Measurements from ENCODE around the gene GABBR1. TPM values are rescaled to one million over a fixed set of nuclear protein-coding genes. Genes with fewer than 3 reads are reported as not detected.
A peak's percentile ranks its signal among the peaks of the same experiment; 100 is the strongest.
"Not testable (repeated sequence)": the region's sequence is repeated elsewhere in the genome, so short reads cannot be mapped to it uniquely, and the experiment has no call there.

The GABBR1 gene
- polyA plus RNA-seq (ENCODE audit: low read depth in 6 of 6): 10 to 100 TPM in 1 of 6 donors, 1 to 10 TPM in 4, not detected in 1; 4.1 to 11.3 (median 4.6) TPM

DNA sequence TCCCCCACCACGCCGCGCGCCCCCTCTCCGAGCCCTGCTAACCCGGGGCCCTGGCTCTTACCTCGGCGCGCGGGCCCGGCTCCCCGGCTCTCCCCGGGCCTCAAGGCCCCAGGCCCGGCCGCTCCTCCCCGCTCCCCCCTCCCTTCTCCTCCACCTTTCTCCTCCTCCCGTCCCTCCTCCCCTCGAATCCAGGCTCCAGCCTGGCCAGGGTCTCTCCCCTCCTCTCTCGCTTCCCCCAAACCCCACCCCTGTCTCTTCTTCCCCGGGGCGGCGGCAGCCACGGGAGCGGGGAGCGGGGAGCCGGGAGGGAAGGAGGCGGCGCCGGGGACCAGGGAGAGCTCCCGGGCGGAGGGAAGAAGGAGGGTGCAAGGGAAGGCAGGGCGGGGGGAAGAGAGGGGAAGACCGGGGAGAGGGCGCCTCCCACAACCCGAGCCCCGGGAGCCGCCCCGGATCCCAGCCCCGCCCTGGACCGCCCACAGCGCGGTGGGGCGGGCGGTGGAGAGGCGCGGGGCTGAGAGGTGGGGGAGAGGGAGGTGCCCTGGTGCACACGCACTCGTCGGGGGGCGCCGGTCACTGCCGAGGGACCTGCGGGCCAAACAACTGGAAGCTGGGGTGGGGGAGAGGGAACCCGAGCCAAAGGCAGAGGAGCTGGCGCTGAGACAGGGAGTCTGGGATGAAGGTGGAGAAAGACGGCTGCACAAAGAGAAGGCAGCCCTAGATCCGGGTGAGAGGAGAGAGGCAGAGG is at the start of gene GABBR1:
Gene GABBR1, minus strand, starts transcription at position 395 of the 745 bp plus-strand sequence. CDS start 798 bp downstream, outside the sequence.
- peaks cover 64 to 77% (median 69%) of the 10 kb centered on the region in 3 donors for H3K4me1 Mint-ChIP-seq
- DNase-seq: peak; percentile 73
- no peaks in the 10 kb centered on the region for H3K27me3 Mint-ChIP-seq
- peak within 1 kb of the TSS; percentile 88 to 99 (median 96) for H3K27ac Mint-ChIP-seq
- ATAC-seq (ENCODE audit: low read depth in 2 of 2): peak; percentile 71 to 73
- H3K9me3 Mint-ChIP-seq: no peaks in the 10 kb centered on the region
- H3K36me3 Mint-ChIP-seq: peaks cover 0 to 4% of the 10 kb centered on the region in 2 donors
- peak within 1 kb of the TSS; percentile 88 to 100 (median 98) for H3K4me3 Mint-ChIP-seq

DNA sequence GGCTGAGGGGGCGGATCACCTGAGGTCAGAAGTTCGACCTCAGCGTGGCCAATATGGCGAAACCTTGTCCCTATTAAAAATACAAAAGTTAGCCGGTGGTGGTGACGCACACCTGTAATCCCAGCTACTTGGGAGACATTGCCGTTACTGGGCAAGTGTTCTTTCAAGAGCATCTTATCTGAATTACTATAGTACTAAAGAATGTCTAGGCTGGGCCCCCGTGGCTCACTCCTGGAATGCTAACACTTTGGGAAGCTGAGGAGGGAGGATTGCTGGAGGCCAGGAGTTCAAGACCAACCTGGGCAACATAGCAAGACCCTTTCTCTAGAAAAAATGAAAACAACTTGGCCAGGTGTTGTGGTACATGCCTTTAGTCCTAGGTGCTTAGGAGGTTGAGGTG is 48.8 kb upstream of the GABBR1 start:
- ATAC-seq (ENCODE audit: low read depth in 2 of 2): no peak
- peak overlapping the region in 1 of 8 donors; percentile 22 for H3K4me3 Mint-ChIP-seq
- no peak overlapping the region for H3K27ac Mint-ChIP-seq
- H3K27me3 Mint-ChIP-seq: peaks cover 0 to 22% (median 14%) of the 10 kb centered on the region in 3 donors
- H3K4me1 Mint-ChIP-seq: peaks cover 0 to 4% (median 2%) of the 10 kb centered on the region in 3 donors
- peaks cover 0 to 3% (median 0%) of the 10 kb centered on the region in 7 donors for H3K9me3 Mint-ChIP-seq
- H3K36me3 Mint-ChIP-seq: no peaks in the 10 kb centered on the region
- no peak for DNase-seq

DNA sequence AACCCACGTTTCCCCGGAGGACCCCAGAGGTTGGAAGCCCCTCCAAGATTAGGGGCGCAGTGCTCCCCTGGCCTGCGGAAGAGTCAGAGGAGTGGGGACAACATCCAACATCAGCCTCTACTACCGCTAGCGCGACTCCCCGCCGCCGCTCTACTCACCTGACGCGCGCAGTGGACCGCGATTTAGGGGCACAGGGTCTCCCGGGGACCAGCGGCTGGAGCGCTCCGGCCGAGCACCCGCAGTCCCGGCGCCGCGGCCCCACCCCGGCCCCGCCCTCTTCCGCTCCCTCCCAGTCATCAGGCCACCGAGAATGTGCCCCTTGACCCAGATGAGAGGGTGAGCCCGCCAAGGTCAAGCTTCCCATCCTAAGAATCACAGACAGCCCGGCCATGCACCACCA is 47.9 kb upstream of the GABBR1 start, which contains the start of gene ZFP57:
Gene ZFP57, minus strand, starts transcription at position 249 of the 400 bp plus-strand sequence. CDS start 4,149 bp downstream, outside the sequence.
- H3K4me1 Mint-ChIP-seq: peaks cover 0 to 4% (median 2%) of the 10 kb centered on the region in 3 donors
- ATAC-seq (ENCODE audit: low read depth in 2 of 2): peak in 1 of 2 donors; percentile 23
- peaks cover 0 to 3% (median 0%) of the 10 kb centered on the region in 7 donors for H3K9me3 Mint-ChIP-seq
- no peak for DNase-seq
- H3K27ac Mint-ChIP-seq: peak within 1 kb of the TSS in 2 of 6 donors; percentile 11 to 85
- no peaks in the 10 kb centered on the region for H3K36me3 Mint-ChIP-seq
- H3K27me3 Mint-ChIP-seq: peaks cover 0 to 22% (median 18%) of the 10 kb centered on the region in 3 donors
- H3K4me3 Mint-ChIP-seq: peak within 1 kb of the TSS in 4 of 8 donors; percentile 72 to 91 (median 80)

- no peak for DNase-seq
- Mint-ChIP-seq H3K27me3 (peaks cover 0 to 18% (median 18%) of the 10 kb centered on the region in 3 donors), H3K36me3 (no peaks in the 10 kb centered on the region), H3K4me1 (peaks cover 0 to 4% (median 2%) of the 10 kb centered on the region in 3 donors), H3K9me3 (peaks cover 0 to 2% (median 0%) of the 10 kb centered on the region in 7 donors), H3K27ac (peak overlapping the region in 1 of 6 donors; percentile 11), H3K4me3 (peak overlapping the region in 4 of 8 donors; percentile 70 to 91 (median 79))
- ATAC-seq (ENCODE audit: low read depth in 2 of 2): peak in 1 of 2 donors; percentile 48
Measured at GRCh38 chr6:29680416-29680815, 47.4 kb upstream of the GABBR1 start.

- Mint-ChIP-seq H3K9me3 (no peaks in the 10 kb centered on the region), H3K27ac (peak overlapping the region in 1 of 6 donors; percentile 11)
Measured at GRCh38 chr6:29679962-29680361, 47.0 kb upstream of the GABBR1 start.

GRCh38 chr6:29678114-29678513 is 45.1 kb upstream of the GABBR1 start:
- no peak for ATAC-seq (ENCODE audit: low read depth in 2 of 2)
- Mint-ChIP-seq H3K36me3 (no peaks in the 10 kb centered on the region), H3K9me3 (no peaks in the 10 kb centered on the region), H3K4me1 (peaks cover 0 to 4% (median 2%) of the 10 kb centered on the region in 3 donors), H3K27me3 (peaks cover 8 to 21% (median 12%) of the 10 kb centered on the region in 3 donors), H3K27ac (no peak overlapping the region), H3K4me3 (no peak overlapping the region)
- no peak for DNase-seq

More at GRCh38 chr6:29679962-29680361, 47.0 kb upstream of the GABBR1 start:
- ATAC-seq (ENCODE audit: low read depth in 2 of 2): no peak
- no peak for DNase-seq
- Mint-ChIP-seq H3K4me3 (peak overlapping the region in 4 of 8 donors; percentile 70 to 91 (median 79)), H3K27me3 (peaks cover 0 to 18% (median 14%) of the 10 kb centered on the region in 3 donors), H3K36me3 (no peaks in the 10 kb centered on the region), H3K4me1 (peaks cover 0 to 4% (median 2%) of the 10 kb centered on the region in 3 donors)

- DNase-seq (no peak), ATAC-seq (ENCODE audit: low read depth in 2 of 2) (no peak)
- Mint-ChIP-seq H3K4me1 (peaks cover 0 to 4% (median 2%) of the 10 kb centered on the region in 3 donors), H3K9me3 (no peaks in the 10 kb centered on the region), H3K36me3 (no peaks in the 10 kb centered on the region), H3K27ac (peak overlapping the region in 2 of 6 donors; percentile 53 to 78), H3K4me3 (no peak overlapping the region), H3K27me3 (peaks cover 15 to 25% (median 19%) of the 10 kb centered on the region in 3 donors)
Measured at GRCh38 chr6:29676981-29677601, 44.1 kb upstream of the GABBR1 start.

GRCh38 chr6:29675561-29675960 is 42.6 kb upstream of the GABBR1 start:
- H3K36me3 Mint-ChIP-seq: no peaks in the 10 kb centered on the region
- no peak overlapping the region for H3K27ac Mint-ChIP-seq
- H3K27me3 Mint-ChIP-seq: peaks cover 30 to 39% (median 34%) of the 10 kb centered on the region in 3 donors
- H3K9me3 Mint-ChIP-seq: no peaks in the 10 kb centered on the region
- DNase-seq (no peak), ATAC-seq (ENCODE audit: low read depth in 2 of 2) (no peak)
- H3K4me1 Mint-ChIP-seq: peaks cover 0 to 4% (median 2%) of the 10 kb centered on the region in 3 donors
- no peak overlapping the region for H3K4me3 Mint-ChIP-seq

DNA sequence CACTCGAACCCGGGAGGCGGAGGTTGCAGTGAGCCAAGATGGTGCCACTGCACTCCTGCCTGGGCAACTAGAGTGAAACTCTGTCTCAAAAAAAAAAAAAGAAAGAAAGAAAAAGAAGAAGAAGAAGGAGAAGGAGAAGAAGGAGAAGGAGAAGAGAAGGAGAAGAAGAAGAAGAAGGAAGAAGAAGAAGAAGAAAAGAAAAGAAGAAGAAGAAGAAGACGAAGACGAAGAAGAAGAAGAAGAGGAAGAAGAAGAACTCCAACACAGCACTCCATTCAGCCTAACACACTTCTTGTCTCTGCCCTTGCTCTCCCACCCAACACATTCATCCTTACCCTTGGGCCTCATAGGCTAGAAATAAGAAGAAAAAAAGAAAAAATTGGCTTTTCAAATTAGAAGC is 41.0 kb upstream of the GABBR1 start:
- H3K27ac Mint-ChIP-seq: no peak overlapping the region
- peaks cover 31 to 48% (median 34%) of the 10 kb centered on the region in 3 donors for H3K27me3 Mint-ChIP-seq
- H3K9me3 Mint-ChIP-seq: no peaks in the 10 kb centered on the region
- ATAC-seq (ENCODE audit: low read depth in 2 of 2) (no peak), DNase-seq (no peak)
- no peak overlapping the region for H3K4me3 Mint-ChIP-seq
- H3K36me3 Mint-ChIP-seq: no peaks in the 10 kb centered on the region
- H3K4me1 Mint-ChIP-seq: no peaks in the 10 kb centered on the region

DNA sequence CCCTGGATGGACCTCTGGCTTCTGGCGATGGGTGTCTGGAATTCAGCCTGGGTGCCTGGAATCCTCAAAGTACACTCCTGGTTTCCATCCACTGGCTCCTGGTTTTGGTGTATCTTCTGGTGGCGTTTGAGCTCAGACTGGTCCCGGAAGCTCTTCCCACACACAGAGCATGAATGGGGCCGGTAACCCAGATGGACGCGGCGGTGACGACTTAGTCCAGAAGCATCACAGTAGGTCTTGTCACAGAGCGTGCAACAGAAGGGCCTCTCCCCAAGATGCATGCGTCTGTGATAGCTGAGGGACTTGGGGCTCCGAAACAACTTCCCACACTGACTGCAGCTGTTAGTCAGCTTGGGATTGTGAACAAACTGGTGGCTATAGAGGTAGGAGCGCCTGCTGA is 40.2 kb upstream of the GABBR1 start:
- H3K27me3 Mint-ChIP-seq: peaks cover 32 to 49% (median 34%) of the 10 kb centered on the region in 3 donors
- no peaks in the 10 kb centered on the region for H3K36me3 Mint-ChIP-seq
- no peak overlapping the region for H3K27ac Mint-ChIP-seq
- no peaks in the 10 kb centered on the region for H3K9me3 Mint-ChIP-seq
- ATAC-seq (ENCODE audit: low read depth in 2 of 2): no peak
- no peaks in the 10 kb centered on the region for H3K4me1 Mint-ChIP-seq
- no peak overlapping the region for H3K4me3 Mint-ChIP-seq
- DNase-seq: no peak

GRCh38 chr6:29672116-29672515 is 39.1 kb upstream of the GABBR1 start:
- DNase-seq; H3K9me3 Mint-ChIP-seq; H3K4me3 Mint-ChIP-seq; ATAC-seq (ENCODE audit: low read depth in 2 of 2); H3K27ac Mint-ChIP-seq; H3K4me1 Mint-ChIP-seq; H3K36me3 Mint-ChIP-seq: not testable (repeated sequence)
- H3K27me3 Mint-ChIP-seq: peaks cover 41 to 56% (median 41%) of the 10 kb centered on the region in 3 donors

- ATAC-seq (ENCODE audit: low read depth in 2 of 2) (no peak), DNase-seq (no peak)
- H3K27me3 Mint-ChIP-seq: peaks cover 41 to 52% (median 48%) of the 10 kb centered on the region in 3 donors
- no peaks in the 10 kb centered on the region for H3K9me3 Mint-ChIP-seq
- no peaks in the 10 kb centered on the region for H3K36me3 Mint-ChIP-seq
- peak overlapping the region in 2 of 6 donors; percentile 45 to 59 for H3K27ac Mint-ChIP-seq
- H3K4me3 Mint-ChIP-seq: no peak overlapping the region
- H3K4me1 Mint-ChIP-seq: no peaks in the 10 kb centered on the region
Measured at GRCh38 chr6:29671026-29671425, 38.0 kb upstream of the GABBR1 start.

DNA sequence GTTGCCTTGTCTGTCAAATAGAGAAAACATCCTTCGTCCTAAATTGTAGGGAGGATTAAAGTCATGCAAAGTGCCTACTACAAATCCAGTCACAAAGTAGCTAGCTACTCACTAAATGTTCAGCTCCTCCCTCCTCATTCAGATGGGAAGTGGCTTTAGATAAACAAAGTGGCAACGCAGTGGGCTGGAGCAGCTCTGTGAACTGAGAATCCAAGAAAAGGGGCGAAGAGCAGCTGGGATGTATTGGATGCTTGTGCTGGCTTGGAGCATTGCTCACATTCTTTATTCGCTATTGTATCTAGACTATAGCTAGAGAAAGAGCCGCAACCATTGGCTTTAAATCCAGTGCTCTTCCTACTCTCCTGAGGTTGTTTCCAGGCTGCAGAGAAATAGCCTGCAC is 34.2 kb upstream of the GABBR1 start:
- Mint-ChIP-seq H3K9me3 (no peaks in the 10 kb centered on the region), H3K27ac (no peak overlapping the region), H3K4me3 (no peak overlapping the region), H3K4me1 (no peaks in the 10 kb centered on the region), H3K36me3 (no peaks in the 10 kb centered on the region), H3K27me3 (peaks cover 36 to 64% (median 54%) of the 10 kb centered on the region in 3 donors)
- DNase-seq: no peak
- no peak for ATAC-seq (ENCODE audit: low read depth in 2 of 2)
